GOT3 (cell line): ENCODE measurements around the gene GBX1.

Experiments used
- DNase-seq: peaks from one replicate; lab custom pipeline; 2025; ENCODE audit warnings: mixed read lengths; lab: John Stamatoyannopoulos, UW

Gene GBX1

DNA sequence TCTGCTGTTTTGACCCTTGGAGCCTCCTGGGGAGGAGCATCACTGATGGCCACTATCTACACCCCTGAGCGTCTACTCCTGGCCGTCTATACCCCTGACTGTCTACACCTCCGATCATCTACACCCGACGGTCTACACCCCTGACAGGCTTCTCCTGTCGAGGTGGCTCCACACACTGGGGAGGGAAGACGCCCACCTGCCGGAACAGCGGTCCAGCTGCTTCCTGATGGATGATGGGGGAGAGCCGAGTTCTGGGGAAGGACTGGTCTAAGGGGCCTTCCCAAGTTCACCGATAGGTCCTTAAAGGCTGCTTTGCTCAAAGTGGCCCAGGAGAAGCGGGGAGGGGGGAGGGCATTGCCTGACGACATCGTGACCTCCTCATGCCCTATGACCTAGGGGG lies 39.4 kb downstream of the GBX1 start:
- no peak for DNase-seq

DNA sequence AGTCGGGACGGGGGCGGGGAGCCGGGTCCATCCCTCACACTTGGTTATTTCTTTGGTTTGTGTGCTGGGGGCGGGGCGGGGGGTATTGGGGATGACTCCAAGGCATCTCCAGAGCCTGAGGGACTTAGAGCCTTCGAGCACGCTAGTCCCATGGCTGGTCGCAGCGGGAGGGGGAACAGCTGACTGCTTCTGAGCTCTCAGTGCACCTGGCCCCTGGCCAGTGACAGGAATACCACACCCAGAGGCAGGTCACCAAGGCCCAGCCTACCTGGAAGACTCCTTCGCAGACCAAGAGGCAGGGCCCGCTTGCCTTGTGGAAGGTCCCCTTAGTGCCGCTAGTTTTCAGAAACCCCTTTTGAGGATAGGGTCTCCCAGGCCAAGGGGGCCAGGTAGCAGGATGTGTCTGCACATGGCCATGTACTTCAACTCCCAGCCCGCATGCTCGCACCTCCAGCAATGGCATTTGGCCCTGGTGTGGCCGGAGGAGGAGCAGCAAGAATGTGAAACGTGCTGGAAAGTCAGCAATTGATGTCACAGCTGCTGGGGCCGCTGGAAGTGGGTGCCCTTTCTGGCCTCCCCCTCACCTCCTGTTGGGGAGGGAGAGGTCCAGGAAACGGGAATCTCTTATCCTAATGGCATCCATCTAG lies 40.9 kb downstream of the GBX1 start:
- no peak for DNase-seq

DNA sequence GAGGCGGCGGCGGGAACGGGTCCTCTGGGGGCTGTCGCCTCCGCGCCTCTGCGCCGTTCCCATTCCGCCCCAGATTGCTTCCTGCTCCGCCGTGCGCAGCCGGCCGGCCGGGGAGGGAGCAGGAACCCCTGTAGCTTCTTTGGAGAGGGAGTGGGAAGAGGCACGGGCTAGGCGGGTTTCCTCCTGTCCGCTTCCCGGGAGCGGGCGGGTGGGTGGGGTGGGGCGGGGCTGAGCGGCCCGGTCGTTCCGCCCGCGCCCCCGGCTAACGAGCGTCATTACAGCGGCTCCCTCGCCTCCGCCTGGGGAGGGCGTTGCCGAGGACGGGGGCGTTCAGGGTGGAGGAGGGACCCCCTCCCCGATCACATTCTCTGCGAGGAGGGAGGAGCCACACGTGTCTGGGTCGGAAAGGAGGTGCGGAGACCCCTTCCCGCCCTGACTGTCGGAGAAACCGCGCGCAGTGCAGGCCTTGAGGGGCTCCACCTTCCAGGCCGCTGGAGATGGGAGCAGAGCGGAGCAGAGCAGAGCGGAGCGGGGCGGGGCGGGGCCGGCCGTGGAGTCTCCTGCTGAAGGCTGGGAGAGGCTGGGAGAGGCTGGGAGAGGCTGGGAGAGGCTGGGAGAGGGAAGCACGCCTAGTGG lies 41.5 kb downstream of the GBX1 start:
- no peak for DNase-seq

DNA sequence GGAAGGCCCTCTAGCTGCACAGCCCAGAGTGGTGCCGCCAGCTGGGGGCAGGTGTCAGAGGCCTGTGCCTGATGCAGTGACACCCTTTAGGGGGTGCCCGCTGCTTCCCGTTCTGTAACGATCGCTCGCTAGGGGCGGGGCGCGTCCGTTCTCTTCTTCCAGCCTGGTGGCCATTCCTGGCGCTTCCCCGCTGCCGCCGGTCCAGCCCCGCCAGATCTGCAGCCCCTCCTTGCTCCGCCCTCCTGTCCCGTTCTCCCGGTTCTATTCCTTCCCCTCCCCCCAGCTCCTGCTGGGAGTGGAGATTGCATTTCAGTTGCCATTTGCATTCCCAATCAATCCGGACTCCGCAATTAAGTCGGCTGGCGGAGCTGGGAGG lies 42.0 kb downstream of the GBX1 start:
- no peak for DNase-seq

DNA sequence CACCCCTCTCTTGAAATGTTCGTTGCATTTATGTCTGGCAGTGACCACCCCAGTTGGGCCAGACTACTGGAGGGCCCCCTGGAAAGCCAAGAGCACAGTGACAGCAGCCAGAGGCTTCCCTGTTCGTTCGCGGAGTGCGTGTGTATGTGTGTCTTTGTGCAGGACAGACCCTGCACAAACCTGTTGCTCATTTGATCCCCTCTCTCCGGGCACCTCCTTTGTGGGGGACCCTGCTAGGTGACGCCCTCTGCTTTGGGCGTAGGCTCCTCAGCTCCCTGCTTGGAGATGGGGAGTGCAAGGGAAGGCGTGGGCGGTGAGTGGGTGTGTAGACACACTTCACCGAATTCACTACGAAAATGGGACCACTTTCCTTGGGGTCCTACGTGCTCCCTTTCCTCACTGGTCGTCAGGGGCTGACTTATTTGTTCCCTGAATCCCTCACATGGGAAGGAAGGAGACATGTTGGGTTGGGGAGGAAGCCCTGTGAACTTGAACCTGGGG lies 42.5 kb downstream of the GBX1 start:
- no peak for DNase-seq

DNA sequence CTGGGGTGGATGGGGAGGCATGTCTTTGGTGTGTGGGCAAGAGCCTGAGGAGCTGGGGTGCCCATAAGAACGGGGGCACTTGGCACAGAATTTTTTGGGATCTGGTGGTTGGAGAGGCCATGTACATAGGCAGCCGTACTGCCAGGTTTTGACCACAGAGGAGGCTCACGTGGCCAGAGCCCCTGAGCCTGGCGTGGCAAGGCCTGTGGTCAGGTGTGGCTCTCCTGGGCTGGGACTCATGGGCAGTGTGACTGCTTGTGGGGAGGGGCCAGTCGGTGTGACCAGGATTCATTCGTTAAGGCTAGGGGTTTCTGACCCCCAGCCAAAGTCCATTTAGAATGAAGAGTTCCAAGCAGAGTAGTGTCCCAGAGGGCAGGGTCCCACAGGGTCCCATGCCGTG lies 43.0 kb downstream of the GBX1 start:
- no peak for DNase-seq

DNA sequence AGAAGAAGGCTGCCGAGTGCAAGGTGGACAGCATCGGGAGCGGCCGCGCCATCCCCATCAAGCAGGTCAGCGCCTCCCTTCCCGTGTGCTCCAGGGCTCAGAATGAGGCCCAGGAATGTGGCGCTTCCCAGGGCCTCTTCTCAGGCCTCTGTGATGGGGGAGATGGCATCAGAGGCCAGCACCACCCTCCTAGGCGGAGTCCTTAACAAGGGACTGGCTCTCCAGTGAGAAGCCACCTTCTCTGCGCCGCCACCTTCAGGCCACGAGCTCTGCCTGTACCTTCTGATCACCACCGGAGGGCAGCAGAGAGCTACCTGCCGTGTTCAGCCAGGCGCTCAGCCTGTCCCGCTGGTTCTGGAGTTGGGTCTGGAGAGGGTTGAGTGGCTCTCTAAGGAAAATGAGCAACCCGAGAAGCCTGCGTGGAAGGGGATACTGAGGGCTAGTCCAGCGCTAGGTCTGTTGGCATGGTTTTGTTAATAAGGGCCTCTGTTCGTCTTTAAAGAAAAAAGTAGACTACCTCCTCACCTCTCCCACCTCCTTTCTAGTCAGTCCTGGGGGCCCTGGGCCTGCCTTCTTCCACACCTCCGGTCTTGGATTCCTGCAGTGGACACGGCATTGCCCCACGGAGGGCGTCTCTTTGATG lies 43.6 kb downstream of the GBX1 start:
- DNase-seq: peak; percentile 21

DNA sequence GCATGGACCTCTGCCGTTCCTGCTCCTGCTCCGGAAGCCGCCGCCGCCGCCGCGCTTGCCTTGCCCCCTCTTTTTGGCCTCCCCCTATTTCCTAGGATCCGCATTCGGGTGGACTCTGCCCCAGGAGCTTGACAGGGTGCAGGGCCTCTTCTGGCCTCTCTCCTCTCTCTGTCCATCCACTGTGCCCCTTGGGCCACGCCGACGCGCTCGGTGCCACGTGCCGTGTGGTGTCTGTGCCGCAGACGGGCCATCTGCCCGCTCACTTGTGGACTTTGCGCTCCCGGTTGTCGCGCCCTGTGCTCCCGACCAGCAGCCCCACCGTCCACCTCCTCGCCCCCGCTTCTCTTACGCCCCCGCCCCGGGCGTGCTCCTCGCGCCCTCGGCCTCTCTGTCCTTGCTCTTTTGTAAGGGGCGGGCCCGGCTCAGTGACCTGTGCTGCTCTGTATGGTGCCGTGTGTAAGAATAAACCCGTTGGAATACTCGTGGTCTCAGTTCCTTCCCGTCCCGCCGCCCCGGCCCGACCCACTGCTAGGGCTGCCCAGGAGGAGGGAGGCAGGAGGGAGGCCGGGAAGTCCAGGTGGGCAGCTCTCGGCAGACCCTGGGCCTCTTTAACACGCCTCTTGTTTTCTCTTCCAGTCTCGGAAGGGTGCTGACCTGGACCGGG lies 44.2 kb downstream of the GBX1 start:
- DNase-seq: no peak

DNA sequence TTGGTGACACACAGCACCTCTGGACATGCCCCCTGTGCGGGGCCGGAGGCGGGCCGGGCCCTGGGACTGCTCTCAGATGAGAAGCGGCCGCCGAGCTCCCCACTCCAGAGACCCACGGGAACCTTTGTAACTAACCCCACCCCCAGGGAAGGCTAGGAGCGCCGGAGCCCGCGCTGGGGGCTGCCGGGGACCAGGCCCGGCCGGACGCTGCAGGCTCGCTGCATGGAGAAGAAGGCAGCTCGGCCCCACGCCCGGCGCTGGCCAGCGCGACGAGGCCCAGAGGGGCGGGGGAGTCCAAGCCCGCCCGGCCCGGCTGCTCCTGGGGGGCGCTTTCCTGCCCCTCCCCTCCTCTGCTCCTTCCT lies 44.7 kb downstream of the GBX1 start:
- no peak for DNase-seq

DNA sequence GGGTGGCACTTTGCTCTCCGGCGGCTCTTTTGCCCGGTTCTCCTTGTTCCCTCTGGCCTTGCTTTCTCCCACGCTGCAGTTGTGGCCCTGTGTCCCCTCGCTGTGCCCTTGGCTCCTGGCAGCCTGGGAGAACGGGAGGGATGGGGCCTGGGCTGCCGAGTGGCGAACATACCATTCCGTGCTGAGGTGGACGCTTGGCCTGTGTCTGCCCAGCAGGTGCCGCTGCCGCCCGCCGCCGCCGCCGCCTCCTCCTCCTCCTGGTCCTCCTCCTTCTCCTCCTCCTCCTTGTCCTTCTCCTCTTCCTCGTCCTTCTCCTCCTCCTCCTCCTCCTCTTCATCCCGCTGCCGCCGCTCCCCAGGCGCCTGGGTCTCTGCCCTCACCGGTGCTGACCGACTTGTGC lies 45.2 kb downstream of the GBX1 start:
- no peak for DNase-seq

DNA sequence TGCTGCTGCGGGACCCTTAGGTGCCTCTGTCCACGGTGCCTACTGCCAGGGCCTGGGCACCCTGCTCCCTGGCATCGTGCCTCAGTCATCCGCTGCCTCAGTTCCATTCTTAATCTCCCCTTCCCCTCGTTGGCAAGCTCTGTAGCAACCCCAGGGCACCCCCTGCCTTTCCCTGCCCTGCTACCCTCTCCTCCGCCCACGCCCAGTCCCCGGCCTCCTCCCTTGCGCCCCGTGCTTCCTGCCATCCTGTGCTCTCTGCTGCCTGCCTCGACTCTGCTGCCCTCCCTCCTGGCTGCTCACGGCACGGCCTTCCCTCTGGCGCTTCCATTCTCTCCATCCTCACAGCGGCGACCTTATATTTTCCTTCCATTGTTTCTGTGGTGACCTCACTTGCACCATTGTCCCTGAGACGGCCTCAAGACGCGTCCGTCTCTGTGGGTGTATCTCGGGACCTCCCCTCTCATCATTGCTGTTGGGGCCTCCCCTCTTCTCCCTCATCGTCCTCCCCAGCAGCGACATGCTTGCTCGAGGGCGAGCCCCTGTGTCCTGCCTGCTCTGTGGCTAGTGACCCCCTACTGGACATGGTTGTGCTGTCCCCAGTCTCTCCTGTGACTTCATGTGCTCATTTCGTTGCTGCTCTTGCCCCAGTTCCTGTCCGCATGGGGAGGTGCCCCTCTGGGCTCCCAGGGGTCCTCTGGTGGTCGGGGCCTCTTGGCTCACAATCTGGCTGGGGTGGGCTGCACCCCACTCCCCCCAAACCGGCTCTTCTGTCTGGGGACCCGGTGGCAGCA lies 45.9 kb downstream of the GBX1 start:
- DNase-seq: no peak

DNA sequence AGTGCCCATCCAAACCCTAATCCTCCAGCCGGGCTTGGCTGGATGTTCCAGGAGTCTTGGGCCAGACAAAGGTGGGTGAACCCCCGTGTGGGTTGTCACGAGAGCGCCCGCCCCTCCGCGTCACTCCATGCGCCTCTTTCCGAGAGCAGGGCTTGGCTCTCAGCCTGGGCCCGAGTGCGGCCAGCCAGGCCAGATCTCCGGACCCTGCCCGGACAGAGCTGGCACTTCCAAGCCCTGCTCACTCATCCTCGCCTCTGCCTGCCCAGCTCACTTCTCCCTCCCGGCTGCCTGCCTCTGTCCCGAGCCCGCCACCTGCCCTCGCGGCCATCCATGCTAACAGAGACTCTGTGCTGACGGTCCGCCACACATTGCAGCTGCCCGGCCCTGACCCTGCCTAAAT lies 46.6 kb downstream of the GBX1 start:
- DNase-seq: no peak

DNA sequence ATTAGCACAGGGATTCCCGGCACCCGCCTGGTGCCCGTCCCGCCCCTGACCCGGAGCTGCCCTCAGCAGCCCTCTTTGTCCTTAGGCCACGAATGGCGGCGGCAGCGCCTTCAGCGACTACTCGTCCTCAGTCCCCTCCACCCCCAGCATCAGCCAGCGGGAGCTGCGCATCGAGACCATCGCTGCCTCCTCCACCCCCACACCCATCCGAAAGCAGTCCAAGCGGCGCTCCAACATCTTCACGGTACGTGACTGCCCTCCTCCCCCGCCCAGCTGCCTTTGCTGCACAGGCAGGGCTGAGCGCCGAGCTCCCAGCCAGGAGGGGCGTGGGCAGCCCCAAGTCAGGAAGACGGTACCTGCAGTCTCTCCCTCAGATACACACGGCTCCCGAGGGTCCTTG lies 47.6 kb downstream of the GBX1 start:
- DNase-seq: no peak

DNA sequence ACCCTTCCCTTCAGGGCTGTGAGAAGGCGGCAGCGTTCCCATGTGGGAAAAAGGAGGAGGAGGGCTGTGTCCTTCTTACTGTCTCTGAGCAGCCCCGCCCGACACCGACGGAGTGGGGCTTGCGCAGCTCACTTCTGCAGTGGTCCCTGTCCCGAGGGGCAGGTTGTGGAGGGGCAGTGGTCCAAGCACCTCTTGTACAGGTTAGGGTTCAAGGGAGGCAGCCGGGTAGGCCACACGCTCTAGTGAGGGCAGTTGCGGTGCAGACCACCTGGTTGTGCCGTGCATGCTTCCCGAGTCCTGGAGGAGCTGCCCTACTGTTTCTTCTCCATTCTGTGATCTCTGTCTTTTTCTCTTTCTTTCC lies 48.5 kb downstream of the GBX1 start:
- DNase-seq: no peak

DNA sequence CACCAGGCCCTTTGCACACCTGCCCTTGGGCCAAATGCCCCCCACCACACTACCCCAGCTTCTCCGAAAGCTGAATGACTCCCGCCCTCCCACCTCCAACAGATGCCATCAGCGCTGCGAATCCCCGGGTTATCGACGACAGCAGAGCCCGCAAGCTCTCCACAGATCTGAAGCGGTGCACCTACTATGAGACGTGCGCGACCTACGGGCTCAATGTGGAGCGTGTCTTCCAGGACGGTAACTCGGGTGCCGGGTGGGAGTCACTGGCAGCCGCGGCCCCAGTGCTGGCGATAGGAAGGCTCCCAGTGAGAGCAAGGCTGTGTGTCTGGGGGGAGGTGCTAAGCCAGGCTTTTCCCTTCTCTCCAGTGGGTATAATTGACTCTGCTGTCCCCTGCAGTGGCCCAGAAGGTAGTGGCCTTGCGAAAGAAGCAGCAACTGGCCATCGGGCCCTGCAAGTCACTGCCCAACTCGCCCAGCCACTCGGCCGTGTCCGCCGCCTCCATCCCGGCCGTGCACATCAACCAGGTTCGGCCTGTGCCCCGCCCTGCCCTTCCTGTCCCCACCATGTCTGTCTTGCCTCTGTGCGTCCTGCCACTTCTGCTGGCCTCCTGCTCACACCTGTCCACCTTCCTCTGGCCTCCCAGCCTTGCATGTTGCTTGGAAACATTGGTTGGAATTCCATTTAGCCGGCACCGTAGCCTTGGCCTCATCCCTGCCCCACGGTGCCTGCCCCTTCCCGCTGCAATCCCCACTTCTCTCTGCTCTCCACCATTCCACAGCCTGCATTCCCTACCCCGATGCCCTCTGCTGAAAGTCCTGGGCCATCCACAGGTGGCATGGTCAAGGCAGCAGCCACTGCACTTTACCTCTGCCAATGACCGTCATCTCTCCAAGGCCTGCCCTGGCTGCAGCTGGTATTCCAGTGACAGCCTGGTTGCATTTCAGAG lies 49.1 kb downstream of the GBX1 start:
- no peak for DNase-seq

DNA sequence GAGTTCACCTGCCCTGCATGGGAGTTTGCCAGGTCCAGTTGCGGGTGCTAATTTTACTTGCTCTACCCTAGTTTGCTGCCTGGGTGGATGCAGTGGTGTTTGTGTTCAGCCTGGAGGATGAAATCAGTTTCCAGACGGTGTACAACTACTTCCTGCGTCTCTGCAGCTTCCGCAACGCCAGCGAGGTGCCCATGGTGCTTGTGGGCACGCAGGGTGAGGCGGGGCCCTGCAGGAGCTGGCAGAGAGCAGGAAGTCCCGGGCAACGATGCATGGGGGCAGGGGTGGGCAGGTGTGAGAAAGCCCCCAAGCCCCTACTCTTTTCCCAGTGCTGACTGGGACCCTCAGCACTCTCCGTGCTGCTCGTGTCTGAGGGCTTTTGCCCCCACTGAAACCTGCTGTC lies 49.9 kb downstream of the GBX1 start:
- DNase-seq: no peak

DNA sequence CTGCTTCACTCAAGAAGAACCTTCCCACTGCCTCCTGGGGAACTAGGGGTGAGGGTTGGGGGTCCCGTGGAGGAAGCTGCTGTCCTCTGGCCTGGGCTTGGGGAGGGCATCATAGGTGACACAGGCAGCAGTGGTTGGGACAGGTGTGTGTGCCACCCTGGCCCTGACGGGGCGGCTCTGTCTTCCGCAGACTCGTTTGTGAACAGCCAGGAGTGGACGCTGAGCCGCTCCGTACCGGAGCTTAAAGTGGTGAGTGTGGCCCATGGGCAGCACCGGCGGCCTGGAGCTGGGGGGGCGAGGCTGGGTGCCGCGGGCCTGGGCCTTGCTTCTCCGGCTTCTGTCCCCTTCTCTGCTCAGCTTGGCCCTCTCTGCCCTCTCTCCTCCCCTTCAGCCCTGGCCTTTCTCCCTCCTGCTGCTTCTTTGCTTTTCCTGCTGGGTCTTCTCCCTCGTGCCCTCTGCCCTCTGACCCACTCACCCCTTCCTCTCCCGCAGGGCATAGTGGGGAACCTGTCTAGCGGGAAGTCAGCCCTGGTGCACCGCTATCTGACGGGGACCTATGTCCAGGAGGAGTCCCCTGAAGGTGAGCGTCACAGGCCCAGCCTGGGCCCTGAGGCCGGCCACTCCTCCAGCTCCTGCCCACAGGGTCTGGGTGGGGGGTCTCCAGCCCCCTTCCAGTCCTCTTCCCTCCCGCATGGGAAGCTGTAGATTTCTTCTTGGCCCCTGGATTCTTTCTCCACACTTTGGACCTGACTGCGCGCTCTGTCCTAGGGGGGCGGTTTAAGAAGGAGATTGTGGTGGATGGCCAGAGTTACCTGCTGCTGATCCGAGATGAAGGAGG lies 50.7 kb downstream of the GBX1 start:
- DNase-seq: no peak

DNA sequence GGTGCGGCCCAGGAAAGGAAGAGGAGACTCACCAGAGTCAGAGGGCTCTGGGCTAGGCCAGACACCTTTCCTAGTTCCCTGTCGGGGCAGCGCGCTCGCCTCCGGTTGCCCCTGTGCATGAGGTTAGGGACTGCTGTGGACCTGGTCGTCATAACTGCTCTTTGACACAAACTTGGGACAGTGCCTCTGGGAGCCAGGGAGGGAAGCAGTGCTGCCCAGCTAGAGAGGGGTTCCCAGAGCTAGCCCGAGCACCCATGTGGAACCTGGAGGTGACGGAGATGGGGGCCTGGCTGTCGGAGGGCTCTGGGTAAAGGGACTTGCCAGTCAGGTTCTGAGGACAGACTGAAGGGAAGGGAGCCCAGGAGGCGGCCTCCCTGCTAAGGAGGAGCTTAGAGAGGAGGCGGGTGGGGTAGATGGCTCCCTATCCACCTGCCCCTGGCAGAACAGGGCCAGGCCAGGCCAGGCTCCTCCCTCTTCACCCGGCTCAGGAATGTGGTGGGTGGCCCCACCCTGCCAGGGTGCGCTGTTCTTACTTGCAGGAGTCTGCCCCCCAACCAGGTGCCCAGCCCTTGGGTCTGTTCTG lies 51.6 kb downstream of the GBX1 start:
- no peak for DNase-seq

DNA sequence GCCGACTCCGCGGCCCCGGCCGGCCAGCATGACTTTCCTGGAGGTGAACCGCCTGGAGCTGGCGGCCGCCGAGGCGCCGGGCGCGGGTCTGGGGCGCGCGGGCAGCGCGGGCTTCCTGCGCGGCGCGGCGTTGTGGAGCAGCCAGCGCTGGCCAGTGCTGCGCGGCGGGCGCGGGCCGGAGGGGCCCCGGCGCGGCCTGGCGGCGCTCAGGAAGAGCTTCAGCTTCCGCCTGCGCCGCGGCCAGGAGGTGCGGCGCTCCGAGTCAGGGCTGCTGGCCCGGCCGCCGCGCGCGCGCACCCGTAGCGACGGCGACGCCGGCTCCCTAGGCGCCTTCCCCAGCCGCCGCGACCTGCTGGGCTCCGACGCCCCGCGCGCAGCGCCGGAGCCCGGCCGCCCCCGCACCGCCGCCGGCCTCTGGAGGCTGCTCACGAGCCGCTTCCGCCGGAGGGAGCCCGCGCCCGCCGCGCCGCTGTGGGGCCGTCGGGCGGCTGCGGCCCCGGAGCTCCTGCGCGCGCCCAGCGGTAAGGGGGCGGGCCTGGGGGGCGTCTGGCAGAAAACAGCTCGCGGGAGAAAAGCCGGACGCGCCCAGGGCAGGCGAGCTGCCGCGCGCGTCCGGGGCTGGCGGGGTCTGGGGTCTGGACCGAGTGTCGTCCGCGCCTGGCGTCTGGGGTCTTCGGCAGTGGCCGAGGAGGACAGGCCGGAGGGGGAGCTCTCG lies 52.2 kb downstream of the GBX1 start:
- no peak for DNase-seq
